HL-60 (cell line): ENCODE results near the gene MFAP2.

Experiments used
- DNase-seq, 2 experiments: peaks; one replicate each; pipeline ENCODE4 v3.0.0-alpha.2; 2010 to 2020; ENCODE audit warnings: low read depth in 1 of 2, low spot score in 1 of 2
- H3K27ac ChIP-seq: fragments of 250-450 bp; sonication (Bioruptor Pico); replicated peaks from 2 replicates; pipeline ENCODE4 v1.5.1; 2020; ENCODE audit warnings: mild to moderate bottlenecking, moderate library complexity
- H3K27me3 ChIP-seq: fragments of 250-450 bp; sonication (Bioruptor Pico); 2 replicates; pipeline ENCODE4 v1.5.1; 2021; ENCODE audit warnings: mild to moderate bottlenecking, moderate library complexity; ENCODE audit not compliant: insufficient read depth, poor library complexity, severe bottlenecking
- H3K4me3 ChIP-seq: replicated peaks from 2 replicates; pipeline ENCODE4 v1.5.1; 2011; ENCODE audit warnings: mild to moderate bottlenecking, control low read depth, low read length; ENCODE audit not compliant: insufficient read depth
- CTCF ChIP-seq: IDR thresholded peaks from one replicate; pipeline ENCODE4 v1.5.1; 2011; ENCODE audit warnings: low read length, control low read depth, inconsistent platforms; ENCODE audit not compliant: insufficient read depth
- GABPA ChIP-seq: IDR thresholded peaks from 2 replicates; pipeline ENCODE4 v1.6.1; 2012; ENCODE audit warnings: low read depth
- POLR2AphosphoS5 ChIP-seq: IDR thresholded peaks from 2 replicates; pipeline ENCODE4 v1.6.1; 2012; ENCODE audit warnings: low read depth
- SPI1 ChIP-seq: IDR thresholded peaks from 2 replicates; pipeline ENCODE4 v1.6.1; 2012; ENCODE audit warnings: low read depth, mild to moderate bottlenecking, borderline replicate concordance
- TF ChIP-seq, protein P1 (sequence below): IDR thresholded peaks from 2 replicates; pipeline ENCODE4 v1.6.1; 2012; ENCODE audit warnings: low read depth; ENCODE audit not compliant: insufficient replicate concordance

Gene MFAP2

GRCh38 chr1:16992675-16993074 is 12.3 kb upstream of the MFAP2 start:
- TF ChIP-seq, protein P1, sequence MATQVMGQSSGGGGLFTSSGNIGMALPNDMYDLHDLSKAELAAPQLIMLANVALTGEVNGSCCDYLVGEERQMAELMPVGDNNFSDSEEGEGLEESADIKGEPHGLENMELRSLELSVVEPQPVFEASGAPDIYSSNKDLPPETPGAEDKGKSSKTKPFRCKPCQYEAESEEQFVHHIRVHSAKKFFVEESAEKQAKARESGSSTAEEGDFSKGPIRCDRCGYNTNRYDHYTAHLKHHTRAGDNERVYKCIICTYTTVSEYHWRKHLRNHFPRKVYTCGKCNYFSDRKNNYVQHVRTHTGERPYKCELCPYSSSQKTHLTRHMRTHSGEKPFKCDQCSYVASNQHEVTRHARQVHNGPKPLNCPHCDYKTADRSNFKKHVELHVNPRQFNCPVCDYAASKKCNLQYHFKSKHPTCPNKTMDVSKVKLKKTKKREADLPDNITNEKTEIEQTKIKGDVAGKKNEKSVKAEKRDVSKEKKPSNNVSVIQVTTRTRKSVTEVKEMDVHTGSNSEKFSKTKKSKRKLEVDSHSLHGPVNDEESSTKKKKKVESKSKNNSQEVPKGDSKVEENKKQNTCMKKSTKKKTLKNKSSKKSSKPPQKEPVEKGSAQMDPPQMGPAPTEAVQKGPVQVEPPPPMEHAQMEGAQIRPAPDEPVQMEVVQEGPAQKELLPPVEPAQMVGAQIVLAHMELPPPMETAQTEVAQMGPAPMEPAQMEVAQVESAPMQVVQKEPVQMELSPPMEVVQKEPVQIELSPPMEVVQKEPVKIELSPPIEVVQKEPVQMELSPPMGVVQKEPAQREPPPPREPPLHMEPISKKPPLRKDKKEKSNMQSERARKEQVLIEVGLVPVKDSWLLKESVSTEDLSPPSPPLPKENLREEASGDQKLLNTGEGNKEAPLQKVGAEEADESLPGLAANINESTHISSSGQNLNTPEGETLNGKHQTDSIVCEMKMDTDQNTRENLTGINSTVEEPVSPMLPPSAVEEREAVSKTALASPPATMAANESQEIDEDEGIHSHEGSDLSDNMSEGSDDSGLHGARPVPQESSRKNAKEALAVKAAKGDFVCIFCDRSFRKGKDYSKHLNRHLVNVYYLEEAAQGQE: no peak
- no peak for TF ChIP-seq GABPA
- no peak for TF ChIP-seq CTCF
- no peak for TF ChIP-seq POLR2AphosphoS5
- TF ChIP-seq SPI1: no peak
- H3K4me3 ChIP-seq: no peak overlapping the region
- DNase-seq: no peak
- no peak overlapping the region for H3K27ac ChIP-seq
- H3K27me3 ChIP-seq: no peaks in the 10 kb centered on the region

DNA sequence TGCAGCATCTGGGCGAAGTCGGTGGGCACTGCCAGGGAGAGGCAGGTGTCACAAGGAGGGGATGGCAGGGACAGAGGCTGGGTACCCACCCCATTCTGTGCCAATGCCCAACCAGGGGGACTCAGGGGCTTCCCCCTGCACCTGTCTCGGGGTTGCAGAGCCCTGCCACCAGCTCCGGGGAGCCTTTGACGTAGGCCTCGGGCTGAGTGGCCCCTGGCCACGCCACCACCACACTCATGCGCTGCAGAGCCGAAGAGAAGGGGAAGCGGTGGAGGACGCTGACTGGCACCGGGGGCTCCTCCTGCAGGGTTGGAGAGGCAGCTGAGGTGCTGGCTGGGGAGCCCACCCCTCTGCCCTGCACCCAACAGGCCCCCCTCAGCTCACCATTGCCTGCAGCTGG is 11.7 kb upstream of the MFAP2 start:
- Histone ChIP-seq H3K27me3 (no peaks in the 10 kb centered on the region), H3K27ac (no peak overlapping the region), H3K4me3 (no peak overlapping the region)
- TF ChIP-seq, protein P1: no peak
- TF ChIP-seq CTCF (no peak), SPI1 (no peak), GABPA (no peak), POLR2AphosphoS5 (no peak)
- DNase-seq: no peak

DNA sequence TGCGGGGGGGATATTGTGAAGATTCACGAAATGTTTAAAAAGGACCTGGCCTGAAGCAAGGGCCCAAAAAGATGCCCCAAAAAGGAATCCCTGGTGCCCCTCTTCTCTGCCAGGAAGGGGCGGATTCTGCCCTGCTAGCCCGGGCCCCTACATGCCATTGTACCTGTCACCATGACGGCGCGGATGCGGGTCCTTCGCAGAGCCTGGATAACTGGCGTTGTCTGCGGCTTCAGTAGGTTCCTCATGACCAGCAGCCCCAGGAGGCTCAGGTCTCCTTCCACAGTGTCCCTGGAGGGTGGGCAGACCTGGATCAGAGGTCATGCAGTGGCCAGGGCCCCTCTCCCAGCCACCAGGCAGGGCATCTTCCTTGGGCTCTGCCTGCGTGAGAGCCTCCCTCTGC is 11.2 kb upstream of the MFAP2 start:
- H3K27ac ChIP-seq: no peak overlapping the region
- no peaks in the 10 kb centered on the region for H3K27me3 ChIP-seq
- no peak for DNase-seq
- no peak overlapping the region for H3K4me3 ChIP-seq
- TF ChIP-seq, protein P1: no peak
- no peak for TF ChIP-seq POLR2AphosphoS5
- TF ChIP-seq SPI1: no peak
- no peak for TF ChIP-seq GABPA
- TF ChIP-seq CTCF: no peak
